Endothelial cell of umbilical vein (primary cell): ENCODE results near the gene TTC31. TPM values are rescaled to one million over a fixed set of nuclear protein-coding genes. Genes with fewer than 3 reads are reported as not detected.

ENCODE experiments used
- BruUV-seq: library from RNA; stranded (reverse); fragments of 400-500 nt; replicated peaks from 2 replicates; lab custom pipeline; 2021; lab: Mats Ljungman, UMichigan
- CTCF ChIA-PET: fragments of 300-600, 350-600 bp; sonication (Branson Sonifier 250); formaldehyde crosslinking; loops from one replicate; lab custom pipeline; 2021; ENCODE audit warnings: antibody characterized with exemption, inconsistent platforms; lab: Charles Lee
- POLR2A ChIA-PET: fragments of 300-600, 350-600 bp; sonication (Branson Sonifier 250); formaldehyde crosslinking; loops from one replicate; lab custom pipeline; 2021; ENCODE audit warnings: antibody characterized with exemption, inconsistent platforms; lab: Charles Lee
- DNase-seq: peaks from one replicate; pipeline ENCODE4 v3.0.0-alpha.2; 2011; ENCODE audit warnings: low read depth, low spot score
- FAIRE-seq: peaks from 2 replicates; lab custom pipeline; 2011; peaks lifted over from hg19 to GRCh38; lab: Jason Lieb, UNC
- H2AFZ ChIP-seq: 2 replicates; pipeline ENCODE4 v1.6.0; 2012; ENCODE audit warnings: low read depth, low read length, control low read depth, inconsistent platforms
- H3K27ac ChIP-seq: 2 replicates; pipeline ENCODE4 v1.5.1; 2011; ENCODE audit warnings: low read depth, mild to moderate bottlenecking, control low read depth, low read length, moderate library complexity; ENCODE audit not compliant: insufficient read depth
- H3K27me3 ChIP-seq, 2 experiments: 2 replicates each; pipeline versions ENCODE4 v1.6.0 to v1.6.1; 2011; ENCODE audit warnings: low read length in 2 of 2, mixed read lengths in 1 of 2; ENCODE audit not compliant: control insufficient read depth in 2 of 2, insufficient read depth in 2 of 2
- H3K36me3 ChIP-seq, 2 experiments: 2 replicates in 1 of 2; 3 replicates in 1 of 2; pipeline ENCODE4 v1.5.1; 2011; ENCODE audit warnings: low read length in 2 of 2, mild to moderate bottlenecking in 1 of 2, moderate library complexity in 1 of 2; ENCODE audit not compliant: control insufficient read depth in 2 of 2, insufficient read depth in 2 of 2; ENCODE audit errors: extremely low read depth in 1 of 2
- H3K4me1 ChIP-seq: 3 replicates; pipeline ENCODE4 v1.5.1; 2011; ENCODE audit warnings: mild to moderate bottlenecking, low read length; ENCODE audit not compliant: control insufficient read depth, insufficient read depth; ENCODE audit errors: extremely low read depth
- H3K4me2 ChIP-seq: 2 replicates; pipeline ENCODE4 v1.6.1; 2011; ENCODE audit warnings: low read length, control low read depth, mixed read lengths; ENCODE audit not compliant: insufficient read depth
- H3K4me3 ChIP-seq, 3 experiments: fragments of 200-600 bp in 1 of 3; sonication (generic), shearing (Covaris generic) in 1 of 3; replicated peaks in 1 of 3; 2 replicates each; pipeline ENCODE4 v1.5.1; 2011 to 2016; ENCODE audit warnings: control low read depth in 3 of 3, low read length in 3 of 3, mild to moderate bottlenecking in 2 of 3, inconsistent platforms in 1 of 3, low read depth in 1 of 3, moderate library complexity in 1 of 3; ENCODE audit not compliant: insufficient read depth in 1 of 3
- H3K79me2 ChIP-seq: 2 replicates; pipeline ENCODE4 v1.6.0; 2012; ENCODE audit warnings: low read length, inconsistent platforms; ENCODE audit not compliant: control insufficient read depth, insufficient read depth
- H3K9ac ChIP-seq: replicated peaks from 2 replicates; pipeline ENCODE3; 2011; ENCODE audit warnings: low read length, control low read depth; ENCODE audit not compliant: insufficient read depth; ENCODE audit errors: extremely low read depth
- H3K9me1 ChIP-seq: replicated peaks from 3 replicates; pipeline ENCODE4 v1.6.0; 2011; ENCODE audit warnings: mild to moderate bottlenecking, low read length; ENCODE audit not compliant: control insufficient read depth, insufficient read depth; ENCODE audit errors: extremely low read depth
- H3K9me3 ChIP-seq: replicated peaks from 2 replicates; pipeline ENCODE4 v1.5.1; 2012; ENCODE audit warnings: low read length, inconsistent platforms; ENCODE audit not compliant: control insufficient read depth, insufficient read depth
- H4K20me1 ChIP-seq: replicated peaks from 2 replicates; pipeline ENCODE3; 2011; ENCODE audit warnings: mild to moderate bottlenecking, low read length; ENCODE audit not compliant: control insufficient read depth, insufficient read depth; ENCODE audit errors: extremely low read depth
- CTCF ChIP-seq, 2 donors: IDR thresholded peaks; 1 replicate in 1 of 2; 2 replicates in 1 of 2; pipeline ENCODE4 v1.5.1; 2011; ENCODE audit warnings: low read length in 2 of 2, mild to moderate bottlenecking in 2 of 2, moderate library complexity in 2 of 2, control low read depth in 1 of 2, inconsistent platforms in 1 of 2, low read depth in 1 of 2; ENCODE audit not compliant: insufficient read depth in 1 of 2; ENCODE audit errors: extremely low read depth in 1 of 2
- EZH2 ChIP-seq: IDR thresholded peaks from 2 replicates; pipeline ENCODE4 v1.6.1; 2012; ENCODE audit warnings: borderline replicate concordance, low read depth, mild to moderate bottlenecking, moderate library complexity, low read length, inconsistent platforms; ENCODE audit not compliant: severe bottlenecking
- FOS ChIP-seq: IDR thresholded peaks from 2 replicates; pipeline ENCODE4 v1.6.1; 2011; ENCODE audit warnings: mild to moderate bottlenecking, low read length, moderate library complexity, borderline replicate concordance; ENCODE audit not compliant: insufficient read depth
- GATA2 ChIP-seq: IDR thresholded peaks from 2 replicates; pipeline ENCODE4 v1.7.0; 2011; ENCODE audit warnings: low read depth, mild to moderate bottlenecking, moderate library complexity, mixed read lengths, low read length; ENCODE audit not compliant: insufficient read length, insufficient read depth
- JUN ChIP-seq: IDR thresholded peaks from 2 replicates; pipeline ENCODE4 v1.6.1; 2011; ENCODE audit warnings: borderline replicate concordance, low read depth; ENCODE audit not compliant: insufficient read length, insufficient read depth
- MAX ChIP-seq: IDR thresholded peaks from 2 replicates; pipeline ENCODE4 v1.6.1; 2011; ENCODE audit not compliant: insufficient read depth, insufficient read length
- MYC ChIP-seq: IDR thresholded peaks from one replicate; pipeline ENCODE4 v1.6.1; 2011; ENCODE audit warnings: mild to moderate bottlenecking, low read depth, low read length
- POLR2A ChIP-seq: IDR thresholded peaks from 2 replicates; pipeline ENCODE4 v1.6.1; 2012; ENCODE audit warnings: low read depth, mild to moderate bottlenecking, control low read depth, low read length
- POLR2AphosphoS5 ChIP-seq: IDR thresholded peaks from 2 replicates; pipeline ENCODE4 v1.6.1; 2012; ENCODE audit warnings: low read depth, mild to moderate bottlenecking, control low read depth, low read length, moderate library complexity; ENCODE audit not compliant: insufficient read depth
- dilution Hi-C: fragments of 300-500 bp; cut with MboI; formaldehyde crosslinking; loops from one replicate; pipeline ENCODE4 v1.15.0; 2019; ENCODE audit warnings: low sequenced_read_pairs; ENCODE audit not compliant: extremely low pct_ligation_motif_present
- intact Hi-C: fragments of 100-400 bp; cut with micrococcal nuclease; formaldehyde crosslinking; loops from one replicate; pipeline ENCODE4 v1.10.0; 2022
- polyA plus RNA-seq, 4 experiments: library from polyadenylated mRNA; depleted of rRNA in 3 of 4; stranded (reverse) in 3 of 4; unstranded in 1 of 4; fragments of >200 nt; gene quantifications; 2 replicates each; pipeline versions ENCODE4 v1.2.1 to v1.2.3, GENCODE V29; 2011 to 2012; ENCODE audit warnings: missing spikeins in 1 of 4
- total RNA-seq: library from RNA; stranded (reverse); gene quantifications from 2 replicates; pipeline ENCODE4 v1.2.3, GENCODE V29; 2021

Gene TTC31
- total and polyA plus RNA-seq, 2 donors (not counting 3 experiments of a cell fraction or from before 2014, with no cell fraction given): 20.1 to 24.1 TPM

- H3K4me1 ChIP-seq: peaks cover 41% of the 10 kb centered on the region
- peak overlapping the region; percentile 62 for H3K4me2 ChIP-seq
- dilution Hi-C loops: no loop called here
- CTCF ChIA-PET: no interaction called here
- no peaks in the 10 kb centered on the region for H3K9me3 ChIP-seq
- peak overlapping the region; percentile 44 to 55 (median 50) for H3K4me3 ChIP-seq
- H3K79me2 ChIP-seq: peaks cover 4% of the 10 kb centered on the region
- intact Hi-C loops: loop anchor here (5.0 kb wide), 1 partner anchor 150 kb away; the partner anchor contains the start of gene SEMA4F
- no peaks in the 10 kb centered on the region for H4K20me1 ChIP-seq
- DNase-seq (no peak), FAIRE-seq (peak; percentile 63)
- peaks cover 23 to 35% of the 10 kb centered on the region in 2 experiments for H3K27me3 ChIP-seq
- H3K9ac ChIP-seq: peak overlapping the region; percentile 46
- TF ChIP-seq POLR2A (no peak), MYC (no peak), GATA2 (no peak), POLR2AphosphoS5 (no peak), MAX (no peak), FOS (no peak), CTCF (IDR thresholded peaks at IDR 0.05; ENCODE audit: extremely low read depth in 1 of 2, insufficient read depth in 1 of 2, low read depth in 1 of 2, low read length in 2 of 2) (no peak), JUN (no peak), EZH2 (no peak)
- H2AFZ ChIP-seq: peak overlapping the region; percentile 41
- peak overlapping the region; percentile 59 for H3K27ac ChIP-seq
- peaks cover 0 to 4% of the 10 kb centered on the region in 2 experiments for H3K36me3 ChIP-seq
- POLR2A ChIA-PET: interaction anchor here (0.6 kb wide), 1 partner anchor 35 kb away, joined by 9 read pairs; no protein-coding TSS in a partner anchor
- H3K9me1 ChIP-seq: no peaks in the 10 kb centered on the region
- BruUV-seq: no TSS peak
Measured at GRCh38 chr2:74502147-74502719, 19.4 kb downstream of the TTC31 start.
